ENCODE results near the gene CENPE.
A peak's percentile ranks its signal among the peaks of the same experiment; 100 is the strongest.
"Not testable (repeated sequence)": the region's sequence is repeated elsewhere in the genome, so short reads cannot be mapped to it uniquely, and the experiment has no call there.

Gene CENPE

DNA sequence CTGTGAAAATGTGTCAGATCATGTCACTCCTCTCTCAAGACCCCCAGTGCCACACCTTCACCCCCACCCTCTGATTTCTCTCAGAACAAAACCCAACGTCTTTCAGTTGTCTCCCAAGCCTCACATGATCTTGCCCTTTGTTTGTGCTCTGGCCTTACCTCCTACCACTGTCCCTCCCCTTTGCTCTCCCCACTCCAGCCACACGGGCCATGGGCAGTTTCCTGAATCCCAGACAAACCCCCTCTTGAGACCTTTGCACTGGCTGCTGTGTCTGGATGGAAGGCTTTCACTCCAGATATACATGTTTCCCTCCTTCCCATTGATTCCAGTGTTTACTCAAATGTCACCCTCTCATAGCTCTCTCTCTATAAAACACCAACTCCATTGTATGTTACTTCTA lies 3.6 kb upstream of the CENPE start:
- peak overlapping the region in 2 of 3 experiments; percentile 9 to 51 for H3K4me3 Mint-ChIP-seq
- H3K9me3 Mint-ChIP-seq, result no peaks in the 10 kb centered on the region
- H3K36me3 Mint-ChIP-seq (ENCODE audit: low read depth), result no peaks in the 10 kb centered on the region
- H3K4me1 Mint-ChIP-seq, result peaks cover 10% of the 10 kb centered on the region
- TF ChIP-seq, protein P1, sequence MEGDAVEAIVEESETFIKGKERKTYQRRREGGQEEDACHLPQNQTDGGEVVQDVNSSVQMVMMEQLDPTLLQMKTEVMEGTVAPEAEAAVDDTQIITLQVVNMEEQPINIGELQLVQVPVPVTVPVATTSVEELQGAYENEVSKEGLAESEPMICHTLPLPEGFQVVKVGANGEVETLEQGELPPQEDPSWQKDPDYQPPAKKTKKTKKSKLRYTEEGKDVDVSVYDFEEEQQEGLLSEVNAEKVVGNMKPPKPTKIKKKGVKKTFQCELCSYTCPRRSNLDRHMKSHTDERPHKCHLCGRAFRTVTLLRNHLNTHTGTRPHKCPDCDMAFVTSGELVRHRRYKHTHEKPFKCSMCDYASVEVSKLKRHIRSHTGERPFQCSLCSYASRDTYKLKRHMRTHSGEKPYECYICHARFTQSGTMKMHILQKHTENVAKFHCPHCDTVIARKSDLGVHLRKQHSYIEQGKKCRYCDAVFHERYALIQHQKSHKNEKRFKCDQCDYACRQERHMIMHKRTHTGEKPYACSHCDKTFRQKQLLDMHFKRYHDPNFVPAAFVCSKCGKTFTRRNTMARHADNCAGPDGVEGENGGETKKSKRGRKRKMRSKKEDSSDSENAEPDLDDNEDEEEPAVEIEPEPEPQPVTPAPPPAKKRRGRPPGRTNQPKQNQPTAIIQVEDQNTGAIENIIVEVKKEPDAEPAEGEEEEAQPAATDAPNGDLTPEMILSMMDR (IDR thresholded peaks at IDR 0.05; ENCODE audit: unreplicated experiment in 3 of 3), result no peak
- H3K27me3 Mint-ChIP-seq (ENCODE audit: low read depth), result no peaks in the 10 kb centered on the region
- H3K27ac Mint-ChIP-seq, result no peak overlapping the region

DNA sequence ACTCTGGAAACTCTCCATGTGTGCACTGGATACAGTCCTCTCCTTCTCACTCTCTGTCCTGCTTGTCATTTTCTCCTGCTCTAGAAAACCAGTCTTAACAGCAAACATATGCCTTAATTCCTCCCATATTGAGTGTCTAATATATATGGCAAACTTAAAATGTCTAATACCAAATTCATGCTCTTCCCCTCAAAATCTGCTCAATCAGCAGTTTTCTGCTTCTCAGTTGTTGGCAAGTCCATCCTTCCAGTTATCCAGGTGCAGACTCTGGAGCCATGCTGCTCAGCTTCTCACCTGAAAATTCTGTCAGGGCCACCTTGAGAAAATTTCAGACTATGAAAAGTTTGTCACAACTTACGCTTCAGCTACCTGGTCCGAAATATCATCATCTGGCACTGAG lies 3.1 kb upstream of the CENPE start:
- Mint-ChIP-seq H3K36me3 (ENCODE audit: low read depth) (no peaks in the 10 kb centered on the region), H3K27me3 (ENCODE audit: low read depth) (no peaks in the 10 kb centered on the region), H3K4me3 (peak overlapping the region in 1 of 3 experiments; percentile 29), H3K4me1 (peaks cover 10% of the 10 kb centered on the region), H3K27ac (no peak overlapping the region), H3K9me3 (no peaks in the 10 kb centered on the region)
- TF ChIP-seq, protein P1 (IDR thresholded peaks at IDR 0.05; ENCODE audit: unreplicated experiment in 3 of 3), result no peak

DNA sequence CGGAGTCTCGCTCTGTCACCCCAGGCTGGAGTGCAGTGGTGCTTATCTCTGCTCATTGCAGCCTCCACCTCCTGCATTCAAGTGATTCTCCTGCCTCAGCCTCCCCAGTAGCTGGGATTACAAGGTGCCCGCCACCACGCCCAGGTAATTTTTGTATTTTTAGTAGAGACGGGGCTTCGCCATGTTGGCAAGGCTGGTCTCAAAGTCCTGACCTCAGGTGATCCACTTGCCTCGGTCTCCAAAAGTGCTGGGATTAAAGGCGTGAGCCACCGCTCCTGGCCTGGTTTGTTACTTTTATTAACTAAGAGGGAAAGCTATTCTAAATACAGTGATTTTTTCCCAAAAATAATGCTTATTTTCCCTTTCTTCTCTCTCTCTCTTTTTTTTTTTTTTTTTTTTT lies 866 bp upstream of the CENPE start:
- H3K4me3 Mint-ChIP-seq, result peak overlapping the region; percentile 87 to 97 (median 94)
- H3K4me1 Mint-ChIP-seq, result peaks cover 10% of the 10 kb centered on the region
- H3K36me3 Mint-ChIP-seq (ENCODE audit: low read depth), result peaks cover 6% of the 10 kb centered on the region
- no peaks in the 10 kb centered on the region for H3K9me3 Mint-ChIP-seq
- H3K27me3 Mint-ChIP-seq (ENCODE audit: low read depth), result no peaks in the 10 kb centered on the region
- TF ChIP-seq, protein P1 (IDR thresholded peaks at IDR 0.05; ENCODE audit: unreplicated experiment in 3 of 3), result no peak
- peak overlapping the region in 1 of 3 experiments; percentile 89 for H3K27ac Mint-ChIP-seq

DNA sequence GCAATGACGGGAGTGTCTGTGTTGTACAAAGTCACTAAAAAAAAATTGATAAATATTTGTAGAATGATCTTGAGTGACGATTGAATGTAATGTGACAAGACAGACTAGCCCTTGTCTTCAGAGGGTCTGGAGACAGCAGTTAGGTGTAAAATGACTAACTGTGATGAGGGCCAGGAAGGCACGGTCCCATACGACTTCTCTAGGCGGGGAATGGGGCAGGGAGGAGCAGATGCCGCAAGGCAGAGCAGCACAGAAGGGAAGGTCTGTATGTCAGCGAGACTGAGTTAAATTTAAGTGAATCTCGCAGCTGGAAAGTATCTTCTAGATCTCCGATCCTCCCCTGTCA lies 405 bp downstream of the CENPE start:
- no peaks in the 10 kb centered on the region for H3K27me3 Mint-ChIP-seq (ENCODE audit: low read depth)
- peak overlapping the region; percentile 87 to 97 (median 94) for H3K4me3 Mint-ChIP-seq
- peaks cover 10% of the 10 kb centered on the region for H3K4me1 Mint-ChIP-seq
- TF ChIP-seq, protein P1 (IDR thresholded peaks at IDR 0.05; ENCODE audit: unreplicated experiment in 3 of 3), result no peak
- H3K36me3 Mint-ChIP-seq (ENCODE audit: low read depth), result peaks cover 10% of the 10 kb centered on the region
- H3K9me3 Mint-ChIP-seq, result no peaks in the 10 kb centered on the region
- peak overlapping the region; percentile 63 to 97 (median 81) for H3K27ac Mint-ChIP-seq

DNA sequence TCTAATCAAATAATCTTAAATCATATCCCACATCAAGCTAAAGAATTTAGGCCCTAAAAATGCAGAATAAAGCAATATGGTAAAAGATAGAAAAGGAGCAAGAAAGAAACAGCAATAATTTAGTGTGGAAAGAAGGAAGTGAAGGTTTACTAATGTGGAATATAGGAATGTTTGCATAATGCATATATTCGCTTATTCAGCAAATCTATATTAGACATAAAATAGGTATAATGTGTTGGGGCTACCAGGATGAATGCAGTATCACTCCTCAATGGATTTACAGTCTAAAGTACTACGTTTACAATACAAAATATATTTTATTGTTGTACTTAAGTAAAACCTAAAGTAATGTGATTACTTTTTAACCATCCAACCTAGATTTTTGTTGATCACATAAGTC lies 4.7 kb downstream of the CENPE start:
- Mint-ChIP-seq H3K9me3 (no peaks in the 10 kb centered on the region), H3K27me3 (ENCODE audit: low read depth) (no peaks in the 10 kb centered on the region), H3K27ac (no peak overlapping the region), H3K36me3 (ENCODE audit: low read depth) (peaks cover 45% of the 10 kb centered on the region), H3K4me1 (peaks cover 10% of the 10 kb centered on the region), H3K4me3 (no peak overlapping the region)
- TF ChIP-seq, protein P1 (IDR thresholded peaks at IDR 0.05; ENCODE audit: unreplicated experiment in 3 of 3), result no peak

DNA sequence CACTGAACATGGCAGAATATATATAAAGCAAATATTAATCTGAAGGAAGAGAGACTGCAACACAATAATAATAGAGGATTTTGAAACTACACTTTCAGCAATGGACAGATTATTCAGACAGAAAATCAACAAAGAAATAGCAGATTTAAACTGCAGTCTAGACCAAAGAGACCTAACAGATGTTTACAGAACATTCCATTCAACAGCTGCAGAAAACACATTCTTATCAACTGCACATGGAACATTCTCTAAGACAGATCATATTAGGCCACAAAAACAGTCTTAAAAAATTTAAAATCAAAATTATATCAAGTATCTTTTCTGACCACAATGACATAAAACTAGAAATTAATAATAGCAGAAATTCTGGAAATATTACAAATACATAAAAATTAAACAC lies 27.1 kb downstream of the CENPE start:
- Mint-ChIP-seq H3K4me1 (peaks cover 8% of the 10 kb centered on the region), H3K36me3 (ENCODE audit: low read depth) (peaks cover 57% of the 10 kb centered on the region), H3K27me3 (ENCODE audit: low read depth) (no peaks in the 10 kb centered on the region), H3K4me3 (no peak overlapping the region), H3K9me3 (peaks cover 11% of the 10 kb centered on the region), H3K27ac (no peak overlapping the region)
- TF ChIP-seq, protein P1 (IDR thresholded peaks at IDR 0.05; ENCODE audit: unreplicated experiment in 3 of 3), result no peak

DNA sequence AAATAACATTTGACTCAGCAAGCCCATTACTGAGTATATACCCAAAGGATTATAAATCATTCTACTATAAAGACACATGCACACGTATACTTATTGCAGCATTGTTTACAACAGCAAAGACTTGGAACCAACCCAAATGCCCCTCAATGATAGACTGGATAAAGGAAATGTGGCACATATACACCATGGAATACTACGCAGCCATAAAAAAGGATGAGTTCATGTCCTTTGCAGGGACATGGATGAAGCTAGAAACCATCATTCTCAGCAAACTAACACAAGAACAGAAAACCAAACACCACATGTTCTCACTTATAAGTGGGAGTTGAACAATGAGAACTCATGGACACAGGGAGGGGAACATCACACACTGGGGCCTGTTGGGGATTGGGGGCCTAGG lies 28.4 kb downstream of the CENPE start:
- not testable (repeated sequence) for H3K27ac Mint-ChIP-seq; H3K4me3 Mint-ChIP-seq; H3K4me1 Mint-ChIP-seq; H3K27me3 Mint-ChIP-seq (ENCODE audit: low read depth)
- H3K9me3 Mint-ChIP-seq, result peaks cover 11% of the 10 kb centered on the region
- peaks cover 56% of the 10 kb centered on the region for H3K36me3 Mint-ChIP-seq (ENCODE audit: low read depth)

Measured in nephron (organoid).